ENCODE measurements around the gene TOM1L2. TPM values are rescaled to one million over a fixed set of nuclear protein-coding genes. Genes with fewer than 3 reads are reported as not detected.

TOM1L2 gene
- total RNA-seq, 1 experiment from 2014 or later = 35.5 TPM

- Mint-ChIP-seq H3K4me1 (ENCODE audit: low read depth, unreplicated experiment) (no peaks in the 10 kb centered on the region), H3K9me3 (ENCODE audit: unreplicated experiment) (no peaks in the 10 kb centered on the region), H3K27ac (ENCODE audit: unreplicated experiment) (peak overlapping the region; percentile 16), H3K27me3 (ENCODE audit: insufficient read depth, unreplicated experiment) (no peaks in the 10 kb centered on the region), H3K36me3 (ENCODE audit: insufficient read depth, unreplicated experiment) (peaks cover 97% of the 10 kb centered on the region), H3K4me3 (ENCODE audit: unreplicated experiment) (no peak overlapping the region)
- intact Hi-C loops (cut with micrococcal nuclease; ENCODE audit: unreplicated experiment) = loop anchor here (1.0 to 10.0 kb wide), 4 partner anchors 29 to 223 kb away; partner anchors contain the start of genes ATPAF2 and GID4
- no peak overlapping the region for H3K4me3 ChIP-seq (ENCODE audit: low read depth, low read length)
- peaks cover 12% of the 10 kb centered on the region for H3K36me3 ChIP-seq (ENCODE audit: control insufficient read depth, insufficient read depth, low read length)
- POLR2A ChIA-PET = interaction anchor here (1.9 kb wide), 1 partner anchor 25 kb away, joined by 10 read pairs; no protein-coding TSS in a partner anchor
- BruUV-seq (replicated peaks) = no TSS peak
- H3K27me3 ChIP-seq (replicated peaks; ENCODE audit: control insufficient read depth, insufficient read depth, low read length) = no peaks in the 10 kb centered on the region
- H3K9me3 ChIP-seq = no peaks in the 10 kb centered on the region
- H3K4me1 ChIP-seq = peaks cover 12% of the 10 kb centered on the region
- CTCF ChIA-PET = interaction anchor here (0.6 to 3.0 kb wide), 7 partner anchors 29 to 191 kb away, joined by 3 to 22 read pairs (median 4); no protein-coding TSS in a partner anchor
- no peak for TF ChIP-seq CTCF (IDR thresholded peaks at IDR 0.05; ENCODE audit: insufficient read depth in 1 of 2, low read depth in 1 of 2, low read length in 1 of 2, severe bottlenecking in 1 of 2, unreplicated experiment in 1 of 2)
- no peak for DNase-seq
These were observed 160.6 kb downstream of the TOM1L2 start for GRCh38 chr17:17811381-17812210.

DNA sequence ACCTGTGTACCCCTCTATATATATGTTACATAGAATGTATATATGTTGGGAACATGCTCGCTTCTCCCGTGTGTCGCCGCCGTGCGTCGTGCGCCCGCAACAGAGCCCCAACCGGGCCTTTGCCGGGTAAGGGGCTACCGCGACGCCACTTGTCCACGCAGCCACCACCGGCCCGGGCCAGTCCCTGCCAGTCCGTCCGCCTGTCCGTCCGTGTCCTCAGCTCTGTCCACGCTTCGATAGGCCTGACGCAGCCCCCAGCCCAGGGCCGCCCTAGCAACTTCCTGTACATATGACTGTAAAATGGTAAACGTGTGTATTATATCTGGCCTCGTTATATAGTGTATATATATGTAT lies 161.3 kb downstream of the TOM1L2 start:
- Mint-ChIP-seq H3K27me3 (ENCODE audit: insufficient read depth, unreplicated experiment) (no peaks in the 10 kb centered on the region), H3K4me1 (ENCODE audit: low read depth, unreplicated experiment) (no peaks in the 10 kb centered on the region), H3K36me3 (ENCODE audit: insufficient read depth, unreplicated experiment) (peaks cover 97% of the 10 kb centered on the region), H3K4me3 (ENCODE audit: unreplicated experiment) (no peak overlapping the region), H3K9me3 (ENCODE audit: unreplicated experiment) (no peaks in the 10 kb centered on the region), H3K27ac (ENCODE audit: unreplicated experiment) (peak overlapping the region; percentile 48)
- no peak for TF ChIP-seq CTCF (IDR thresholded peaks at IDR 0.05; ENCODE audit: insufficient read depth in 1 of 2, low read depth in 1 of 2, low read length in 1 of 2, severe bottlenecking in 1 of 2, unreplicated experiment in 1 of 2)
- ChIA-PET POLR2A (no interaction called here), CTCF (interaction anchor here (0.6 to 3.0 kb wide), 4 partner anchors 49 to 192 kb away, joined by 3 to 22 read pairs (median 5); no protein-coding TSS in a partner anchor)
- Histone ChIP-seq H3K36me3 (ENCODE audit: control insufficient read depth, insufficient read depth, low read length) (peaks cover 10% of the 10 kb centered on the region), H3K27me3 (replicated peaks; ENCODE audit: control insufficient read depth, insufficient read depth, low read length) (no peaks in the 10 kb centered on the region), H3K4me1 (peaks cover 12% of the 10 kb centered on the region), H3K9me3 (no peaks in the 10 kb centered on the region), H3K4me3 (ENCODE audit: low read depth, low read length) (no peak overlapping the region)
- no peak for DNase-seq
- no TSS peak for BruUV-seq (replicated peaks)
- intact Hi-C loops (cut with micrococcal nuclease; ENCODE audit: unreplicated experiment) = loop anchor here (10.0 kb wide), 1 partner anchor 224 kb away; the partner anchor contains the start of genes ATPAF2 and GID4

GRCh38 chr17:17810084-17810894 lies 161.9 kb downstream of the TOM1L2 start:
- no peak for TF ChIP-seq CTCF (IDR thresholded peaks at IDR 0.05; ENCODE audit: insufficient read depth in 1 of 2, low read depth in 1 of 2, low read length in 1 of 2, severe bottlenecking in 1 of 2, unreplicated experiment in 1 of 2)
- TSS peak; percentile 33 for BruUV-seq (replicated peaks)
- intact Hi-C loops (cut with micrococcal nuclease; ENCODE audit: unreplicated experiment) = loop anchor here (10.0 kb wide), 1 partner anchor 225 kb away; the partner anchor contains the start of genes ATPAF2 and GID4
- Mint-ChIP-seq H3K27ac (ENCODE audit: unreplicated experiment) (peak overlapping the region; percentile 48), H3K4me3 (ENCODE audit: unreplicated experiment) (peak overlapping the region; percentile 28), H3K4me1 (ENCODE audit: low read depth, unreplicated experiment) (no peaks in the 10 kb centered on the region), H3K36me3 (ENCODE audit: insufficient read depth, unreplicated experiment) (peaks cover 97% of the 10 kb centered on the region), H3K27me3 (ENCODE audit: insufficient read depth, unreplicated experiment) (no peaks in the 10 kb centered on the region), H3K9me3 (ENCODE audit: unreplicated experiment) (no peaks in the 10 kb centered on the region)
- ChIA-PET POLR2A (no interaction called here), CTCF (interaction anchor here (0.7 to 3.0 kb wide), 2 partner anchors 50 to 193 kb away, joined by 5 to 22 read pairs; no protein-coding TSS in a partner anchor)
- H3K9me3 ChIP-seq = no peaks in the 10 kb centered on the region
- no peak for DNase-seq
- peaks cover 12% of the 10 kb centered on the region for H3K4me1 ChIP-seq
- no peaks in the 10 kb centered on the region for H3K27me3 ChIP-seq (replicated peaks; ENCODE audit: control insufficient read depth, insufficient read depth, low read length)
- H3K36me3 ChIP-seq (ENCODE audit: control insufficient read depth, insufficient read depth, low read length) = peaks cover 9% of the 10 kb centered on the region
- no peak overlapping the region for H3K4me3 ChIP-seq (ENCODE audit: low read depth, low read length)
